HepG2 (cell line): Measurements from ENCODE around the gene ABCG1. TPM values are rescaled to one million over a fixed set of nuclear protein-coding genes. Genes with fewer than 3 reads are reported as not detected.

Experiments used
- ARID5B ChIP-seq: IDR thresholded peaks from 2 replicates; pipeline ENCODE4 v1.4.0; 2020; ENCODE audit warnings: mild to moderate bottlenecking, missing genetic modification reagents
- ATF3 ChIP-seq: sonication (generic); formaldehyde crosslinking; IDR thresholded peaks from 2 replicates; pipeline ENCODE4 v1.4.0; 2020; ENCODE audit warnings: missing genetic modification reagents
- E2F2 ChIP-seq: sonication (generic); formaldehyde crosslinking; IDR thresholded peaks from 2 replicates; pipeline ENCODE4 v1.4.0; 2020; ENCODE audit warnings: missing genetic modification reagents, borderline replicate concordance
- GPBP1L1 ChIP-seq: sonication (generic); formaldehyde crosslinking; IDR thresholded peaks from 2 replicates; pipeline ENCODE4 v1.5.0; 2020; ENCODE audit warnings: mild to moderate bottlenecking, missing genetic modification reagents
- ONECUT2 ChIP-seq: sonication (generic); formaldehyde crosslinking; IDR thresholded peaks from 2 replicates; pipeline ENCODE4 v1.4.0; 2020; ENCODE audit warnings: missing genetic modification reagents
- POLR2AphosphoS5 ChIP-seq: IDR thresholded peaks from 2 replicates; pipeline ENCODE4 v1.6.1; 2012; ENCODE audit warnings: low read depth, low read length
- TCF7 ChIP-seq: sonication (generic); IDR thresholded peaks from 2 replicates; pipeline ENCODE4 v1.6.1; 2016; ENCODE audit warnings: antibody characterized with exemption, low read depth
- TCF7L2 ChIP-seq: IDR thresholded peaks from 2 replicates; pipeline ENCODE4 v1.6.1; 2011; ENCODE audit warnings: mild to moderate bottlenecking, low read depth, low read length, moderate library complexity
- ZHX2 ChIP-seq, 2 experiments: sonication (generic) in 1 of 2; formaldehyde crosslinking in 1 of 2; IDR thresholded peaks; 2 replicates each; pipeline versions ENCODE4 v1.6.1 to v1.9.0; 2014 to 2022; ENCODE audit warnings: antibody characterized with exemption in 1 of 2, borderline replicate concordance in 1 of 2, inconsistent platforms in 1 of 2, low read depth in 1 of 2, missing genetic modification reagents in 1 of 2
- ZNF772 ChIP-seq: sonication (generic); formaldehyde crosslinking; IDR thresholded peaks from 2 replicates; pipeline ENCODE4 v1.5.0; 2020; ENCODE audit warnings: mild to moderate bottlenecking, missing genetic modification reagents
- polyA plus RNA-seq, 8 experiments: library from polyadenylated mRNA; depleted of rRNA in 3 of 8; stranded (reverse) in 7 of 8; unstranded in 1 of 8; fragments of >200 nt; fragmentation: Illumina TruSeq in 4 of 8; extraction: Trizol in 4 of 8; gene quantifications; 2 replicates each; pipeline versions ENCODE4 v1.2.1 to v1.2.3, GENCODE V29; 2011 to 2016; ENCODE audit warnings: low read depth in 4 of 8, missing spikeins in 1 of 8, mixed read lengths in 1 of 8; ENCODE audit not compliant: insufficient read depth in 1 of 8
- total RNA-seq, 5 experiments: library from RNA; depleted of rRNA; stranded (reverse); fragments of >200 nt; fragmentation: Illumina TruSeq; extraction: Trizol; gene quantifications; 2 replicates each; pipeline ENCODE4 v1.2.3, GENCODE V29; 2016; ENCODE audit warnings: low read depth in 1 of 5

Gene ABCG1
- total and polyA plus RNA-seq, 2 of the 13 experiments (the other 11 are each of a cell fraction or from before 2014, with no cell fraction given) = 0.04 TPM; not detected in 1

GRCh38 chr21:42214921-42215320 lies 4.0 kb upstream of the ABCG1 start (continued):
- TF ChIP-seq ZHX2 (IDR thresholded peaks at IDR 0.05; ENCODE audit: low read depth) (no peak), ZHX2 (CRISPR knock-in tag; IDR thresholded peaks at IDR 0.05; ENCODE audit: borderline replicate concordance) (no peak), E2F2 (CRISPR knock-in tag) (no peak), GPBP1L1 (no peak), ATF3 (no peak), TCF7 (no peak), POLR2AphosphoS5 (no peak), ZNF772 (CRISPR knock-in tag) (no peak), TCF7L2 (no peak), ARID5B (CRISPR knock-in tag) (no peak), ONECUT2 (no peak)
